ENCODE data around the gene CNTNAP2.
A peak's percentile ranks its signal among the peaks of the same experiment; 100 is the strongest.
"Not testable (repeated sequence)": the region's sequence is repeated elsewhere in the genome, so short reads cannot be mapped to it uniquely, and the experiment has no call there.

Gene CNTNAP2

DNA sequence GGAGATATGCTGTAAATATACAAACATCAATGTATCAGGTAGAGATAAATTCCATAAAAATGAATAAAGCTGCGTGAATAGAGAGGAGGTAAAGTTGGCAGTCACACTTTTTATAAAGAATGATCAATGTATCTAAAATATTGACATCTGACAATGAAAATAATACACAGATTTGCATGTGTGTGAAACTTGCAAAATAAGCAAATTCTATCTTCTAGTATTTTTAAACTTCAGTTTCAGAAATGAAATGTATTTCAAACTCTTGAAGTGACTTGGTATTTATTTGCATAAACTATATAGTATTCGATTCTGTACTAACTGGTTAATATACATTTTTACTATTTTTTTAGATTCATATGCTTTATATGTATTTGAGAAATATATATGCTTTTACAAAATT is 986.6 kb downstream of the CNTNAP2 start:
- Histone ChIP-seq H3K36me3 (ENCODE audit: control insufficient read depth in 4 of 4, insufficient read depth in 4 of 4, low read length in 3 of 4) (no peaks in the 10 kb centered on the region), H3K4me1 (ENCODE audit: control extremely low read depth in 1 of 4, control insufficient read depth in 4 of 4, insufficient read depth in 4 of 4, low read length in 3 of 4) (no peaks in the 10 kb centered on the region), H3K27ac (ENCODE audit: insufficient read depth in 1 of 2, low read depth in 1 of 2, low read length in 2 of 2, poor library complexity in 1 of 2, severe bottlenecking in 2 of 2) (no peak overlapping the region), H3K4me3 (ENCODE audit: control insufficient read depth in 1 of 7, extremely low read depth in 1 of 7, insufficient read depth in 4 of 7, low read depth in 2 of 7, low read length in 6 of 7) (no peak overlapping the region), H3K9me3 (ENCODE audit: control extremely low read depth in 1 of 5, control insufficient read depth in 4 of 5, insufficient read depth in 2 of 5, low read depth in 1 of 5, low read length in 4 of 5) (peaks cover 0 to 4% (median 0%) of the 10 kb centered on the region in 5 experiments), H3K27me3 (replicated peaks in 2 of 5; ENCODE audit: control insufficient read depth in 4 of 5, insufficient read depth in 5 of 5, low read length in 4 of 5) (no peaks in the 10 kb centered on the region)
- ChIA-PET POLR2A (no interaction called here), CTCF (no interaction called here)
- no CpG with 5 or more reads among the region's 2 CpGs for WGBS (ENCODE audit: insufficient coverage)
- no peak for DNase-seq

DNA sequence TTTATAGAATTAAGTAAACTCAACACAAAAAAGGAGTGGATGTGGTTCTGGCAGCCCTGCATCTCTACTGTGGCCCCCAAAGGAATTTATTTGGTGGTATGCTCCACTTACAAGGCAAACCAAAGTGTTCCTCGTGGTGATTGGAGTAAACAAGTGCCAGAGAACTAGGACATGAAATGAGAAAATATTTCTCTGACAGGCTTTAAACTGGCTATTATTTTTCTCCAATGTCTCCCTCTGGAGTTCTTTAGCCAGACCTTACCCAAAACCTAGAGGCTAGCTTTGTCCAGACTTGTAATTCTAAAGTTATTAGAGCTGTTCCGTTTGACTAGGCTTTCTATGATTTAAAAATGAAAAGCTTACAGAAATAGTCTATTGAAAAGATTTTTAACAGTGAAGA is 990.1 kb downstream of the CNTNAP2 start:
- Histone ChIP-seq H3K9me3 (ENCODE audit: control extremely low read depth in 1 of 5, control insufficient read depth in 4 of 5, insufficient read depth in 2 of 5, low read depth in 1 of 5, low read length in 4 of 5) (peaks cover 0 to under 1% (median 0%) of the 10 kb centered on the region in 5 experiments), H3K27ac (ENCODE audit: insufficient read depth in 1 of 2, low read depth in 1 of 2, low read length in 2 of 2, poor library complexity in 1 of 2, severe bottlenecking in 2 of 2) (no peak overlapping the region), H3K4me3 (ENCODE audit: control insufficient read depth in 1 of 7, extremely low read depth in 1 of 7, insufficient read depth in 4 of 7, low read depth in 2 of 7, low read length in 6 of 7) (no peak overlapping the region), H3K4me1 (ENCODE audit: control extremely low read depth in 1 of 4, control insufficient read depth in 4 of 4, insufficient read depth in 4 of 4, low read length in 3 of 4) (no peaks in the 10 kb centered on the region), H3K36me3 (ENCODE audit: control insufficient read depth in 4 of 4, insufficient read depth in 4 of 4, low read length in 3 of 4) (no peaks in the 10 kb centered on the region), H3K27me3 (replicated peaks in 2 of 5; ENCODE audit: control insufficient read depth in 4 of 5, insufficient read depth in 5 of 5, low read length in 4 of 5) (no peaks in the 10 kb centered on the region)
- WGBS (ENCODE audit: insufficient coverage) = 40% methylated on average over 1 of the region's 2 CpGs
- POLR2A ChIA-PET = no interaction called here
- CTCF ChIA-PET = no interaction called here
- no peak for DNase-seq

DNA sequence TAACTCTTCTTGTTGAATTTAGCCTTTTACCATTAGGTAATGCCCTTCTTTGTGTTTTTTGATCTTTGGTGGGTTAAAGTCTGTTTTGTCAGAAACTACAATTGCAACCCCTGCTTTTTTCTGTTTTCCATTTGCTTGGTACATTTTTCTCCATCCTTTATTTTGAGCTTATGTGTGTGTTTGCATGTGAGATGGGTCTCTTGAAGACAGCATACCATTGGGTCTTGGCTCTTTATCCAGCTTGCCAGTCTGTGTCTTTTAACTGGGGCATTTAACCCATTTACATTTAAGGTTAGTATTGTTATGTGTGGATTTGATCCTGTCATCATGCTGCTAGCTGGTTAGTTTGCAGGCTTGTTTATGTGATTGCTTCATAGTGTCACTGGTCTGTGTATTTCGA is 997.9 kb downstream of the CNTNAP2 start:
- H3K4me1 ChIP-seq (ENCODE audit: control extremely low read depth in 1 of 4, control insufficient read depth in 4 of 4, insufficient read depth in 4 of 4, low read length in 3 of 4); H3K27ac ChIP-seq (ENCODE audit: insufficient read depth in 1 of 2, low read depth in 1 of 2, low read length in 2 of 2, poor library complexity in 1 of 2, severe bottlenecking in 2 of 2); CTCF ChIA-PET; POLR2A ChIA-PET; H3K4me3 ChIP-seq (ENCODE audit: control insufficient read depth in 1 of 7, extremely low read depth in 1 of 7, insufficient read depth in 4 of 7, low read depth in 2 of 7, low read length in 6 of 7); H3K36me3 ChIP-seq (ENCODE audit: control insufficient read depth in 4 of 4, insufficient read depth in 4 of 4, low read length in 3 of 4); H3K27me3 ChIP-seq (replicated peaks in 2 of 5; ENCODE audit: control insufficient read depth in 4 of 5, insufficient read depth in 5 of 5, low read length in 4 of 5): not testable (repeated sequence)
- peak in 2 of 3 donors; percentile 1 to 9 for DNase-seq
- H3K9me3 ChIP-seq (ENCODE audit: control extremely low read depth in 1 of 5, control insufficient read depth in 4 of 5, insufficient read depth in 2 of 5, low read depth in 1 of 5, low read length in 4 of 5) = peaks cover 1 to 34% (median 8%) of the 10 kb centered on the region in 5 experiments
- no CpG with 5 or more reads among the region's 1 CpG for WGBS (ENCODE audit: insufficient coverage)

DNA sequence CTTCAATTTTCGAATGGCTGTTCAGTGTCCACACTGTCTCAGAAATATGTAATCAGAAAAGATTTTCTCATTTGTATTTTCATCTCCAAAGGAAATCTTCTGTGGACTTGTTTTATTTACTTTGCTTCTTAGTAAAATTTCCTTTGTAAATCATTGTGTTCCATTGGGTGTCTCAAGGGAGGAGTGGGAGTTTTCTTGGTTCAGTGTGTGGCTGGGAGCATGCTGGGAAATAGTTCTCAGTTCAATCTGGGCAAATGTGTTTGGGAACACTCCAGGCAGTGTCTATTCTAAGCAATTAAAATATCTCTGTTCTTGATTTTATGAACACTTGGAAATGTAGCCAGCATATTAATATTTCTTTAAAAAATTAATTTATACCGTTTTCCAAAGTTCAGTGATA is 1019.8 kb downstream of the CNTNAP2 start:
- CTCF ChIA-PET = no interaction called here
- Histone ChIP-seq H3K36me3 (ENCODE audit: control insufficient read depth in 4 of 4, insufficient read depth in 4 of 4, low read length in 3 of 4) (no peaks in the 10 kb centered on the region), H3K27me3 (replicated peaks in 2 of 5; ENCODE audit: control insufficient read depth in 4 of 5, insufficient read depth in 5 of 5, low read length in 4 of 5) (no peaks in the 10 kb centered on the region), H3K4me1 (ENCODE audit: control extremely low read depth in 1 of 4, control insufficient read depth in 4 of 4, insufficient read depth in 4 of 4, low read length in 3 of 4) (no peaks in the 10 kb centered on the region), H3K9me3 (ENCODE audit: control extremely low read depth in 1 of 5, control insufficient read depth in 4 of 5, insufficient read depth in 2 of 5, low read depth in 1 of 5, low read length in 4 of 5) (no peaks in the 10 kb centered on the region), H3K27ac (ENCODE audit: insufficient read depth in 1 of 2, low read depth in 1 of 2, low read length in 2 of 2, poor library complexity in 1 of 2, severe bottlenecking in 2 of 2) (no peak overlapping the region), H3K4me3 (ENCODE audit: control insufficient read depth in 1 of 7, extremely low read depth in 1 of 7, insufficient read depth in 4 of 7, low read depth in 2 of 7, low read length in 6 of 7) (no peak overlapping the region)
- POLR2A ChIA-PET = no interaction called here
- WGBS (ENCODE audit: insufficient coverage) = no CpG with 5 or more reads among the region's 2 CpGs
- no peak for DNase-seq

DNA sequence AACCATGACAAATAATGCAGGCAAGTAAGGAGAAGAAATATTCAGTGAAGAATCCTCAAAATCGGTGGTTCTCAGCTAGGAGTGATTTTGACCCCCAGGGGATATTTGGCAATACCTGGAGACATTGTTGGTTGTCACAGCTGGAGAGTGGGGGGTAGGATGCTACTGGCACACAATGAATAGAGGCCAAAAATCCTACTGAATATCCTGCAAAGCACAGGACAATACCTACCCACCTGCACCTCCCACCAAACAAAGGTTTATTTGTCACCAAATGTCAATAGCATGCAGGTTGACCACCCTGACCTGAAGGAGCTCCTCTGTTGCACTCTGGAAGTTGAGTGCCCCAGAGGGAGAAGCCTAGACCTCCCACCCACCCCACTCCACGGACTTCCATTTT is 1028.6 kb downstream of the CNTNAP2 start:
- no peak for DNase-seq
- Histone ChIP-seq H3K4me3 (ENCODE audit: control insufficient read depth in 1 of 7, extremely low read depth in 1 of 7, insufficient read depth in 4 of 7, low read depth in 2 of 7, low read length in 6 of 7) (no peak overlapping the region), H3K4me1 (ENCODE audit: control extremely low read depth in 1 of 4, control insufficient read depth in 4 of 4, insufficient read depth in 4 of 4, low read length in 3 of 4) (no peaks in the 10 kb centered on the region), H3K27me3 (replicated peaks in 2 of 5; ENCODE audit: control insufficient read depth in 4 of 5, insufficient read depth in 5 of 5, low read length in 4 of 5) (no peaks in the 10 kb centered on the region), H3K9me3 (ENCODE audit: control extremely low read depth in 1 of 5, control insufficient read depth in 4 of 5, insufficient read depth in 2 of 5, low read depth in 1 of 5, low read length in 4 of 5) (no peaks in the 10 kb centered on the region), H3K36me3 (ENCODE audit: control insufficient read depth in 4 of 4, insufficient read depth in 4 of 4, low read length in 3 of 4) (no peaks in the 10 kb centered on the region), H3K27ac (ENCODE audit: insufficient read depth in 1 of 2, low read depth in 1 of 2, low read length in 2 of 2, poor library complexity in 1 of 2, severe bottlenecking in 2 of 2) (no peak overlapping the region)
- CTCF ChIA-PET = no interaction called here
- POLR2A ChIA-PET = no interaction called here
- WGBS (ENCODE audit: insufficient coverage) = 80% methylated on average over 1 of the region's 2 CpGs

DNA sequence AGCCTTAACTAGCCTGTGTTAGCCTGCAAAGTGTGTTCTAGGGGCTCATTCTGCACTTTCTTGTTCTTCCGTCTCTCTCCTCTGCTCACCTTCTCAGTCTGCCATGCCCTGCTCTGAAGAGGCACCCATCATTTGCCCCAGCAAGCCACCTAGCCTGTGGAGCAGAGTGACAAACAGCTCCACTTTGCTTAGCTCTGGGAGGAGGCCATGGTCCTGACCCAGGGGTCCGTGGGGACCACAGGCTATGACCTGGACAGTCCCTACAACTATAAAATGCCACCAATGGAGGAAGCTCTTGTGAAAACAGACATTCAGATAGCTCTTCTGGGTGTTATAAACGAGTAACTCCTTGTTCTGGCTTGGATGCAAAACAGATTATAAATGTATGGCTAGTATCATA is 1029.6 kb downstream of the CNTNAP2 start:
- Histone ChIP-seq H3K27me3 (replicated peaks in 2 of 5; ENCODE audit: control insufficient read depth in 4 of 5, insufficient read depth in 5 of 5, low read length in 4 of 5) (no peaks in the 10 kb centered on the region), H3K36me3 (ENCODE audit: control insufficient read depth in 4 of 4, insufficient read depth in 4 of 4, low read length in 3 of 4) (no peaks in the 10 kb centered on the region), H3K4me1 (ENCODE audit: control extremely low read depth in 1 of 4, control insufficient read depth in 4 of 4, insufficient read depth in 4 of 4, low read length in 3 of 4) (no peaks in the 10 kb centered on the region), H3K4me3 (ENCODE audit: control insufficient read depth in 1 of 7, extremely low read depth in 1 of 7, insufficient read depth in 4 of 7, low read depth in 2 of 7, low read length in 6 of 7) (no peak overlapping the region), H3K27ac (ENCODE audit: insufficient read depth in 1 of 2, low read depth in 1 of 2, low read length in 2 of 2, poor library complexity in 1 of 2, severe bottlenecking in 2 of 2) (no peak overlapping the region), H3K9me3 (ENCODE audit: control extremely low read depth in 1 of 5, control insufficient read depth in 4 of 5, insufficient read depth in 2 of 5, low read depth in 1 of 5, low read length in 4 of 5) (no peaks in the 10 kb centered on the region)
- WGBS (ENCODE audit: insufficient coverage) = 97% methylated on average over 3 of the region's 3 CpGs
- POLR2A ChIA-PET = no interaction called here
- CTCF ChIA-PET = no interaction called here
- DNase-seq = no peak

DNA sequence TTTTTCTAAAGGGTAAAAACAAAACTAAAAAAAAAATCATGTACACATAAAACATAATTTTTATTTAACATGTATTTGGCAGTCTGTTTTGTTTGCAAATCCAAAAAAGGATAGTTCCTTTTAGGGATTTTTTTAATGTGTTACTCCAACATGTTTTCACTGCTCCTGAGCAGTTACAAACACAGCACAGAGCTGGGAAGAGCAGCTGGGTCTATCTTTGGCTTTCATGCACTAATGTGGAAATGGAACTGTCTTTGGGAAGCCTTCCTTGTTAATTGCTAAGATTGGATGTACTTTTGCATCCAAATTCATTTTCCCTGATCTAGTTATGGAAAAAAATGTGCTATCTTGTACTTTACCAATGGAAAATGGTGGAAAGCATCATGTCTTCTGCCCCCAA is 1035.1 kb downstream of the CNTNAP2 start:
- no peak for DNase-seq
- ChIA-PET CTCF (no interaction called here), POLR2A (no interaction called here)

DNA sequence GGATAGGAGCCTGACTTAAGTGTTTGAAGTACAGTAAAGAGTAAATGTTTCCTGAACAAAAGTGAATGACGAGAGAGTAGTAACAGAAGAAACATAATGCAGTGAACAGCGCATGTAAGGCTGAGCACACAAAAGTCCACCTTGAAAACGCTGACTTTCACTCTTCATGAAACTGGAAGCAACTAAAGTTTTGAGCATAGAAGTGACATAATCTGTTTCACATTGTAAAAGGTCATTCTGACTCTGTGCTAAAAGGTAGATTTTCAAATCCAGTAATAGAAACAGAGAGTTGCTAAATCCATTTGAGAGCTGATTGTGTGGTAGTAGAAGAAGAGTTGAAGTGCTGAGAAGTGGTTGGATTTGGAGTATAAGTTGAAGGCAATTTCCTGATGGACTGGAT is 1037.0 kb downstream of the CNTNAP2 start:
- WGBS (ENCODE audit: insufficient coverage) = 100% methylated on average over 3 of the region's 3 CpGs
- H3K4me1 ChIP-seq (ENCODE audit: control extremely low read depth in 1 of 4, control insufficient read depth in 4 of 4, insufficient read depth in 4 of 4, low read length in 3 of 4) = no peaks in the 10 kb centered on the region
- H3K27me3 ChIP-seq (replicated peaks in 2 of 5; ENCODE audit: control insufficient read depth in 4 of 5, insufficient read depth in 5 of 5, low read length in 4 of 5) = no peaks in the 10 kb centered on the region
- H3K4me3 ChIP-seq (ENCODE audit: control insufficient read depth in 1 of 7, extremely low read depth in 1 of 7, insufficient read depth in 4 of 7, low read depth in 2 of 7, low read length in 6 of 7) = no peak overlapping the region
- no peak overlapping the region for H3K27ac ChIP-seq (ENCODE audit: insufficient read depth in 1 of 2, low read depth in 1 of 2, low read length in 2 of 2, poor library complexity in 1 of 2, severe bottlenecking in 2 of 2)
- H3K36me3 ChIP-seq (ENCODE audit: control insufficient read depth in 4 of 4, insufficient read depth in 4 of 4, low read length in 3 of 4) = no peaks in the 10 kb centered on the region
- no peaks in the 10 kb centered on the region for H3K9me3 ChIP-seq (ENCODE audit: control extremely low read depth in 1 of 5, control insufficient read depth in 4 of 5, insufficient read depth in 2 of 5, low read depth in 1 of 5, low read length in 4 of 5)
- CTCF ChIA-PET = no interaction called here
- DNase-seq = no peak
- POLR2A ChIA-PET = no interaction called here

More for the DNA sequence above, 1035.1 kb downstream of the CNTNAP2 start:
- Histone ChIP-seq H3K27ac (ENCODE audit: insufficient read depth in 1 of 2, low read depth in 1 of 2, low read length in 2 of 2, poor library complexity in 1 of 2, severe bottlenecking in 2 of 2) (no peak overlapping the region), H3K4me3 (ENCODE audit: control insufficient read depth in 1 of 7, extremely low read depth in 1 of 7, insufficient read depth in 4 of 7, low read depth in 2 of 7, low read length in 6 of 7) (no peak overlapping the region), H3K4me1 (ENCODE audit: control extremely low read depth in 1 of 4, control insufficient read depth in 4 of 4, insufficient read depth in 4 of 4, low read length in 3 of 4) (no peaks in the 10 kb centered on the region), H3K36me3 (ENCODE audit: control insufficient read depth in 4 of 4, insufficient read depth in 4 of 4, low read length in 3 of 4) (no peaks in the 10 kb centered on the region), H3K9me3 (ENCODE audit: control extremely low read depth in 1 of 5, control insufficient read depth in 4 of 5, insufficient read depth in 2 of 5, low read depth in 1 of 5, low read length in 4 of 5) (no peaks in the 10 kb centered on the region), H3K27me3 (replicated peaks in 2 of 5; ENCODE audit: control insufficient read depth in 4 of 5, insufficient read depth in 5 of 5, low read length in 4 of 5) (no peaks in the 10 kb centered on the region)

Measured in common myeloid progenitor, CD34-positive (primary cell).